ENCODE data around the gene RGS13.
"Not testable (repeated sequence)": the region's sequence is repeated elsewhere in the genome, so short reads cannot be mapped to it uniquely, and the experiment has no call there.

The RGS13 gene

GRCh38 chr1:192683081-192683480, 47.1 kb downstream of the RGS13 start:
- not testable (repeated sequence) for DNase-seq

GRCh38 chr1:192689459-192689858, 53.5 kb downstream of the RGS13 start:
- no peak for DNase-seq

- DNase-seq = no peak
Measured at GRCh38 chr1:192691041-192691440, 55.1 kb downstream of the RGS13 start.

GRCh38 chr1:192696082-192696481, 60.1 kb downstream of the RGS13 start:
- no peak for DNase-seq

GRCh38 chr1:192697771-192698170, 61.8 kb downstream of the RGS13 start:
- DNase-seq = no peak

- peak; percentile 33 for DNase-seq
Measured at GRCh38 chr1:192698731-192699130, 62.8 kb downstream of the RGS13 start.

GRCh38 chr1:192700834-192701271, 64.9 kb downstream of the RGS13 start:
- DNase-seq = peak; percentile 41

- peak; percentile 34 for DNase-seq
Measured at GRCh38 chr1:192702212-192702902, 66.4 kb downstream of the RGS13 start.

GRCh38 chr1:192703283-192704206, 67.6 kb downstream of the RGS13 start:
- no peak for DNase-seq

GRCh38 chr1:192705510-192705909, 69.6 kb downstream of the RGS13 start:
- DNase-seq = no peak

- DNase-seq = no peak
Measured at GRCh38 chr1:192706936-192707335, 71.0 kb downstream of the RGS13 start.

GRCh38 chr1:192707978-192708547, 72.1 kb downstream of the RGS13 start:
- DNase-seq = no peak

- DNase-seq = no peak
Measured at GRCh38 chr1:192709544-192709943, 73.6 kb downstream of the RGS13 start.

All from OCI-M1 (cell line).